GM04504 (cell line): ENCODE results near the gene TMEM212.

Experiments used
- DNase-seq: peaks from one replicate; pipeline ENCODE4 v3.0.0-alpha.2; 2012; ENCODE audit warnings: low read depth

Gene TMEM212

DNA sequence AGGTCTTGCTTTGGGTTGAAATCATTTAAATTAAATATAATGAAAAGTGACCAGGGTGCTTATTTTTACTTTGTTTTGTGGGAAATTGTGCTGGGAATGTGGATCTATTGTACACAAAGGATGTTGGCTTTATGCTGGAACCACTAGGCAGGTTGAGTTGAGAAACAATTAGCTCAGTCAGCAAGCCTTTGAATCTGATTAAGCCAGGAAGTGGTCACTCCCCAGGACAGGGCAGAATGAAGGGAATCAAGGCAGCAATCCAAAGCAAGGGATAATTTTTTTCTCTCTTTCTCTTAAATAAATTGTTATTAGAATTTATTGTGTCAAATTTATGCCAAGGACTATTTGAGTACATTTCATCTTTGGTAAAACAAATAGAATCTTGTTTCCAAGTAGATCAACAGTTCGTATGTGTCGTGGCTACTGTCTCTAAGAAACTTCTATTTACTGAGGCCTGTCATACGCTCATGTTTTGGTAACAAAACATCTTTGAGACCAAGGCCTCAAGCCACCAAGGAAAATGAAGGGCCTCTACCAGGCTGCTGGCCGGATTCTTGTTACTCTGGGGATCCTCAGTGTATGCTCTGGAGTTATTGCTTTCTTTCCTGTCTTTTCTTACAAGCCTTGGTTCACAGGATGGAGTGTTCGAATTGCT lies at the start of gene TMEM212:
Gene TMEM212 (plus strand): TSS at position 486 of the 655 bp plus-strand sequence. CDS start 35 bp downstream, at position 521.
- DNase-seq, result no peak

DNA sequence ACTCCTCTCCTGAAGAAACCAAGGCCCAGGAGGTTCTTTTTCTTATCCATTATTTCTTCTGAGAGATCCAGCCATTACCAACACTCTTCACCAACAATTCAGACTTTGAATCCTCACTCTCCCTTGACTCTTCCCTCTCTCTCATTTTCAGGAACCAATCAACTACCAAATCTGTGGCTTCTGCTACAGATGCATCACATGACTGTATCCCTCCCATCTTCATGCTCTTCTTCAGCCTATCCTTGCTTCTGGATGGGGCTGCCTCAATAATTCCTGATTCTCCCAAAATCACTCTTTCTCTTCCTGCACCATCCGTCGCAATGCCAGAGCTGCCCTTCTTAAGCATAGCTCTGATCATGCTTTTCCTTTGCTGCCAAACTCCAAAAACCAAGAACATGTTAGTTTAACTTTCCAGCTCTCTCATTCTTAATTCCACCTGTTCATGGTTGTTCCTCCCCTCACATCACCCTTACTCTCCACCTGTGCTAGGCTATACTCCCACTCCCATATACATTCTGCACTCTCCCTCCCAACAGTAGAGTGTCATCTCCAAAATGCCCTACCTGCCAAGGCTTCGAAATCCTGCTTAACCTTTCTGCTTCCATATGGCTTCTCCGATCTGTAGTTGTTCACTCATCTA lies 46.4 kb upstream of the TMEM212 start:
- DNase-seq, result no peak

DNA sequence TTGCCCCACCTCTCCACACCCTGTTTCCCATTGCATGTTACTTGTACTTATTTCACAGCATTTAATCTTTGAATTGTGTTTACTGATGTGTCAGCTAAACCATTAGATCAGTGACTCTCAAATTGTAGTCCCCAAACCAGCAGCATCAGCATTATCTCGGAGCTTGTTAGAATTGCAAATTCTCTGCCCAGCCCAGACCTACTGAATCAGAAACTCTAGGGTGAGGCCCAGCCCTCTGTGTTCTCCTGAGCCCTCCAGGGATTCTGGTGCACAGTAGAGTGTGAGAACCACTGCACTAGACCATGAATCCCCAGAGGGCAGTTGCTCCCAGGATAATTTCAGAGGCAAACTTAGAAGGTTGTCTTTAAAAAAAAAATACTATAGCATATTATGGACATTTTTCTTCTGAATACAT lies 45.9 kb upstream of the TMEM212 start:
- no peak for DNase-seq

DNA sequence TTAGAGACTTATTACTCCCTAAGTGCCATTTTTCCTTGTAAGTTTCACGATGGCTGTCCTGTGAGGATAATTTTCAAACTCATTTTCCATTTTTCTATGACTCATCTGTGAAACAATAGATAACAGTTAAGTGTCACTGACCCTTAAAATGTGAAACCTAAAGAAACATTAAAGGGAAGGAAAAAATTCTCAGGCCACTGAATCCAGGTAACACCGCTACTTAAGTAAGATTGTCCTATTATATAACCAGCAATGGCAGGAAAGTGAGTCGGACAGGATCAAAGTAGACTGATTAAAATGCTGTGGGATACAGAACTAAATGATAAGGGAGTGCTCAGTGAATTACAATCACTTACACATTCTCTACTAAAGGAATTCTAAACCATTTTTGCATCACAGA lies 45.3 kb upstream of the TMEM212 start:
- DNase-seq, result no peak

DNA sequence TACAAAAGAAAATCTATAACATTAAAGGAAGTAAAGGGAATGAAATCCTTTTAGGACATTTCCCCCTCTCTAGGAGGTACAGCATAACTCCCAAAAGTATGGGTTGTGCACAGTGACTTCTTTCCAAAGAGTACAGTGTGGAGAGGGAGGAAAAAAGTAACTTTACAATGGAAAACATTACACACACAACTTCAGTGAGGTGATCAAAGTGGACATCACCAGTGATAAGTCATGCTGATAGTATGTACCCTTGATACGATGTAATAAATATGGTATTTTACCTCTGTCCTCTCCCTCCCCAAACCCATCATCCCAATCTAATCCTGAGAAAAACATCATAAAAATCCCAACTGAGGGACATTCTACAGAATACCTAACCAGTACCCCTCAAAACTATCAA lies 43.6 kb upstream of the TMEM212 start:
- no peak for DNase-seq

DNA sequence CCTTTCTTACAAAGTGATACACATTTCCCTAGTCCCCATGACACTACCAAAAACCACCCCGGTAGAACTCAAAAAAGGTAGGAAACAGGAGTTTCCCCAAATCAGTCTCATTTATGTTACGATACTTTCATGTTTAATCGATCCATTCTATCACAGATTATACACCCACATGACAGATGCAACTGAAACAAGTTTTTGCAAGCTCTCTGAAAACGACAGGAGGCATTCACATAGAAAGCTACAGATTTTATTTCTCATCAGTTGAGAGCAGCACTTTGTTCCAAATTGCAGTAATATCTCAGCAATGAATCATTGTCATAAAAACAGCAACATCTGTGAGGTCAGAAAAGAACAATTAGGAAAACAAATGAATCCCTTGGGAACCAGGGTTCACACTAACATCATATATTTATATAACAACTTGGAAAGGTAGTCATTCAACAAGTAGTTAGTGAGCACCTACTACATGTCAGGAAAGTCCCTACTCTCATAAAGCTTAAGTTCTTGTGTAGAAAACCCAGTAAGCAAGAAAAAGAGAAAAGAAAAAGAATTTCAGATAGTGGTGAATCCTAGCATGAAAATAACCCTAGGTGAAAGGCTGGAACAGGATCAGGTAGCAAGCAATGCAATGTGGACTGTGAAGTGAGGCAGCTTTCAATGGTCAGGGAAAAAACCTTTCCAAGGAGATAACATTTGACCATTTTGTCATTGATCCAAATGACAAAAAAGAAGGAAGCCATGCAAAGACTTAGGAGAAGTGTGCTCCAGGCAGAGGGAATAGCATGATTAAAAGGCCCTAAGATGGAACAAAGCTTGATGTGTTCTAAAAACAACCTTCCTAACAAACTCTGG lies 41.2 kb upstream of the TMEM212 start:
- peak; percentile 86 for DNase-seq

DNA sequence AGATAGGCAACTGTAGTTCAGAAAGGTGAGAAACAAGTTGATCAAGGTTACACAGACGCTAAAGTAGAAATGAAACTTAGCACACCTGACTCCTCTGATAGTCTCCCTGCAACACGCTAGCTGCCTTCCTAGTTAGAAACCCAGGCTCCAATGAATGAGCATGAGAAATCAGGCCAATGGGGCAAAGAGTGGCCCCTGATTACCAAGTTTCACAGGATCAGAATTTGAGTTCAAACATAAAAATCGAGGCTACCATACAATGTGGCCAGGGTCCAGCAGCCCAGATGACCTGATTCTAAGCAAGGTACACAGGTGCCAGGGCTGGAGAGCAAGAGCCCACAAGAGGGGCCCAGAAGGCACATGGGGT lies 40.6 kb upstream of the TMEM212 start:
- DNase-seq, result no peak

DNA sequence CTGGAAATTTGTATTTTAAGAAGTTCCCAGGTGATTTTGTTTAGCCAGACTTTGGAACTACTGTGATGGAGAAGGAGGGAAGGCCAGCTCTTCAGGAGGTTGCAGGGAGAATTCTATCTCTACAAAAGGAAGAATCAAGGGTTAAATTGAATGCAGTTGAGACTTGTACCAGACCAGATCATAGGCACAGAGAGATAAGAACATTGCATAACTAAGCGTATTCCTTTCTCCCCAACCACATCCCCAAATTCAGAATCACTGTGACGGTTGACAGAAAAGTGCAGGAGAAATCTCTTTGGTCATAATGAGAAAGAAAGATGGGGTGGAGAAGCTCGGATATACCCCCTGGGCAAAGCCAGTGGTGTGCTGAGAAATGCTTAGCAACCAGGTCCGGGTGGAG lies 40.1 kb upstream of the TMEM212 start:
- no peak for DNase-seq

DNA sequence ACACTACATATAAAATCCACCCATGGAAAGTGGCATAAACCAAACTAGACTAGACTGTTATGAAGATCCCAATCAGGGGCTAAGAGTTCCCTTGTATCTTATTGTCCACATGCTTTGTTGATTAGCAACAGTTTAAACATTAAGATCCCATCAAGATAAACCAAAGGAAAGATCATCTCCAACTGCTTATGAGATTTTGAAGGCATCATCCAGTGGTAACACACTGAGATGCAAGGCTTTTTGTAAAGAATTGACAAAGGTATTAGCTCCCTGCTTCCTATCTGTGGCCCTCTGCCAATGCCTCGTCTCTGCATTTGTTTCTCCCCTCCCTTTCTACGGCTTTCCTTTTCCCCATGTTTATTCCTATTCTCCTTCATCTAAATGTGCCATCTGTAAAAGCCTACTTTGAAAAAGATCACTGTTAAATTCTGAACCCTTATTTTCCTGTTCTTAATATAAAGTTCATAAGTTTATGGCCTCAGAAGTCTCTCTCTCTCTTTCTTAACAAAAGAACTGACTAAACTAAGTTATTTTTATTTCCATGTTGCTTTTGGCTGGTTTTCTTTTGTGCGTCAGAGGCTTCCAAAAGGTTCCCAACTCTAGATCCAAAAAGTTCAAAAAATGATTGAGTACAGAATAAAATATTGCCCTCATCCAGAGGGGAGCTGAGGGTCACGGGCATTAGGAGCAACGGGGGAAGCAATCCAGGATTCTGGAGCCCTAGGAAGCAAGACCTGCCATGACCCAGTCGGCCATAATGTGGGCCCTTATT lies 38.3 kb upstream of the TMEM212 start:
- DNase-seq, result no peak

DNA sequence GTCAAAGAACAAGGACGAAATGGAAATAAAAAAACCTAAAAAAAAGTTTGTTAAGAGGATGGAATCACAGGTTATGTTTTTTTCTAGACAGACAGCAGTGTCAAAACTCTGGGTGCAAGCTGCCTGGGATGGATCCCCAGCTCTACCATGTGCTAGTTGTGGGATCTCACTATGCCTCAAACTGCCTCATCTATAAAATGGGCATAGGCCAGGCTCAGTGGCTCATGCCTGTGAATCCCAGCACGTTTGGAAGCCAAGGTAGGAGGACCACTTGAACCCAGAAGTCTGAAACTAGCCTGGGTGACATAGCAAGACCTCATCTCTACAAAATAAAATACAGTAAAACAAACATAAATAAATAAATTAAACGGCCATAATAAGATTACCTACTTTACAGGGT lies 37.5 kb upstream of the TMEM212 start:
- no peak for DNase-seq

DNA sequence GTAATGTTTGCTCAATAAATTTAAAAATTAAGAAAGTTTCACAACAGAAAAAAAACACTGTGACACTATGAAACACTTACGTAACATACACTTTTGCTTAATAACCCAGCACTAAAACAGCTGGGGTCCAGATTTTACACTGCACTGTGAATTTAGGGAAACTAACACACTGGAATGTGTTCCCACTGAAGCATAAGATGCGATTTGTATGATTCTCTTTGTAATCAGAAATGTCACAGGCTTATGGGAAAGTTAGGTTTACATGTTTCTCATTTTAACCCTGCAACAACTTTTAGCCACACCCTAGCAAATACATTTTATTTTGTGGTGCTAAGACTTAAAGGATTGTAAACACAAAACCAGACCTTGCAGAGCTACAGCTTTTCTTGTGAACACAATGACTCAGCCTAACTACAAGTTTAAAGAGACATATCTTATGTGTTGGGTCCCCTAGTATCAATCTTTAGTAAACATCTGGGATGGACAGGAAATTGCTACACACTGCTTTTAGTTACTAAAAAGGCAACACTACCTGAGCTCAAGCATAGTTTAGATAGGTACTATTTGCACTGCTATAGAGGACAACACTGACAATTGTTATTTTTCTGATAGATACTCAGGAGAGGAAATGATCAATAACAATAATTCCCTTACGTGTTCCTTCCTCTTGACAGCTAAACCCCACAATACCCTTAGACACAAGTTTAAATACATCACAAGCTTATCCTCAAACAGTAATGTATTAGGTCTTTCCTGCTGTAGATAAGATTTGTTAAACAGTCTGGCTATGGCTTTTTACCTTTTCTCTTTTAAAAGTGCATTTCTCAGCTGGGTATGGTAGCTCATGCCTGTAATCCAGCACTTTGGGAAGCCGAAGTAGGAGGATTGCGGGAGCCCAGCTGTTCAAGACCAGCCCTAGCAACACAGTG lies 36.7 kb upstream of the TMEM212 start:
- DNase-seq, result peak; percentile 82

DNA sequence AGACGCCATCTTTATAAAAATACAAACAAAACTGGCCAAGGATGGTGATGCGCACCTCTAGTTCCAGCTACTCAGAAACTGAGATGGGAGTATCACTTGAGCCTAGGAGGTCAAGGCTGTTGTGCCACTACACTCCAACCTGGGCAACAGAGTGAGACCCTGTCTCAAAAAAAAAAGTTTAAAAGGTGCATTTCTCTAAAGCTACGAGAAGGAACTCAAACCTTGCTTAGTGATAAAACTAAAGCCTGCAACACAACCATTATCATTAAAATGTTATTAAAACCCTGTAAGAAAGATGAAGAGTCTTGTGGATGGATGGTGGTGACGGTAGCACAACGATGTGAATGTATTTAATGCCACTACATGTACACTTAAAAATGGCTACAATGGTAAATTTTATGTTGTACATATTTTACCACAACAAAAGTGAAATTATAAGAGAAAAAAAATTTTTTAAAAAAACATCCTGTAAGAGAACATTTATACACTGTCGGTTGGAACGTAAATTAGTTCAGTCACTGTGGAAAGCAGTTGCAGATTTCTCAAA lies 35.9 kb upstream of the TMEM212 start:
- DNase-seq, result no peak

DNA sequence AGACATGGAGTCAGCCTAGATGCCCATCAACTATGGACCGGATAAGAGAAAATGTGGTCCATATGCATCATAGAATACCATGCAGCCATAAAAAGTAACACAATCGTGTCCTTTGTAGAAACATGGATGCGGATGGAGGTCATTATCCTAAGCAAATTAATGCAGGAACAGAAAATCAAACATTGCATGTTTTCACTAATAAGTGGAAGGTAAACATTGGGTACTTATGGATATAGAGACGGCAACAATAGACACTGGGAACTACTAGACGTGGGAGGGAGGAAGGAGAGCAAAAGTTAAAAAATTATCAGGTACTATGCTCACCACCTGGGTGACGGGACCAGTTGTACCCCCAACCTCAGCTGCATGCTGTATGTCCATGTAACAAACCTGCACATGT lies 35.3 kb upstream of the TMEM212 start:
- no peak for DNase-seq

DNA sequence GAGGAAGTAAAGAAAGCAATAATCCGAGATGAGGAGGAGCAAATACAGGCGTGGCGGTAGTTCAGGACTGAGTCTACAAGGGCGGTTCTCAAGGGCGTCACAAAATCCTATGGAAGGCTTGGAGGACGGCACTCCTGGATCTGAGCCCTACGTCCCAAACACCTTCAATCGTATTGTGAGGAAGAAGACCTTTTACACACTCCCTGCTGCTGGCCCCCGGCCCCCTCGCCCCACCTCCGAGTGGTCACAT lies 33.6 kb upstream of the TMEM212 start:
- DNase-seq, result no peak

DNA sequence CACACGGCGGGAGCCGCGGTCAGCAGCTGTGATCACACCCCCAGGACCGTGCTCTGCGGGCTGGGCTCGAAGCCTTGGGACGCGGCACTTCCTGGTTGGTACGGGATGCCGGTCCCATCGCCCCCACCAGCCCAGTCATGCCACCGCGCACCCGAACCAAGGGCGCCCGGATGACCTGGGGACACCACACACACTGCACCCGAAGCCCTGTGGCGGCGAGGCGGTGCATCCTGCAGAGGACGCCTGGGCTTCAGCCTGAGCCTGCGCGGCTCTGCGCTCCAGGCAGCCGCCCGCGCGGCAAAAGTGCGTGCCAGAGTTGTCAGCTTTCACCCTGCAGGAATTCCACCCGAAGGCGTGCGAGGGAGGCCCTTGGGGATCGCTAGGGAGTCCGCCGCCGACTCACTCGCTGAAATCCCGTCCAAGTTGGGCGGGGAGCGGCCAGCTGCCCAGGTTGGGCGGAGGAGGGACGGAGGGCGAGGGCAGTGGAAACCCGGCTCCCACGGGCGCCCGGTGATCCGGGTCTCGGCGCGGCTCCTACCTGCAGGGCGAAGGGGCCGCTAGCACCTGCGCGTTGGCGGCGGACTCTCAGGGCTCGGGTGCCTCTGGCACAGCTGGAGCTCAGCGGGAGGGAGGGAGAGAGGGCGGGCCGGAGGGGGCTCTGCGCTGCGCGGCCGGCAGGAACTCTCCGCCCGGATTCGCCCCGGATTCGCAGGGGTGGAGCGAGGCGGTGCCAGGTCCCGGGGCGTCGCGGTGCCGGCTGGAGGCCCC lies 33.1 kb upstream of the TMEM212 start, which contains the start of gene PLD1:
Gene PLD1 (minus strand): TSS at position 623 of the 768 bp plus-strand sequence. CDS start 72,432 bp downstream, outside the sequence.
- DNase-seq, result peak; percentile 95

DNA sequence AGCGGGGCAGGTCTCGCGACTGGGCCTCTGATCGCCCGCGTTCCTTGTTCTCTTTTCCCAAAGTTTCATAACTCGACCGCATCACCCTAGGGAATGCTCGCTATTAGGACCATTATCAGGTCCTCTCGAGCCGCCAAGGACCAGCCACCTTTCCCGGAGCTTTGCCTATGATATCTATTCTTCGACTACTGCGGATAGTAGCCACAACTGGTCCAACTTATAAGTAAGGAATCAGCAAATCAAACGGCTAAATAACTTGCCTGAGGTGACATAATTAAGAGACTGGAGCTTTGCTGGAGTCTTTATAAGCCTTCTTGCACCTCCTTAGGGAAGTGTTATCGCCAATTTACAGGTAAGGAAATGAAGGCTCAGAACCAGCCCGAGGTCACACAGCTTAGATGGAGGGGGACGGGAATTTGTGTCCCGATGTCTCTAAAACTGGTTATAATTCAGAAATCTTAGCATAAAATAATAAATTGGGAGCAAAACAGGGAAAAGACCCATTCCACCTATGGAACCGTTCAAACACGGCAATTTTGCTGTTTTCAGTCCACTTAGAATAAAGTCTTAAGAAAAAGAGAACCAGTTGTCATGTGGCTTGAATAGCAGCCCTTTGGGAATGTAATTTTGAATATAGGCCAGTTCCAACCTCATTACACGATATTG lies 32.4 kb upstream of the TMEM212 start:
- DNase-seq, result no peak

DNA sequence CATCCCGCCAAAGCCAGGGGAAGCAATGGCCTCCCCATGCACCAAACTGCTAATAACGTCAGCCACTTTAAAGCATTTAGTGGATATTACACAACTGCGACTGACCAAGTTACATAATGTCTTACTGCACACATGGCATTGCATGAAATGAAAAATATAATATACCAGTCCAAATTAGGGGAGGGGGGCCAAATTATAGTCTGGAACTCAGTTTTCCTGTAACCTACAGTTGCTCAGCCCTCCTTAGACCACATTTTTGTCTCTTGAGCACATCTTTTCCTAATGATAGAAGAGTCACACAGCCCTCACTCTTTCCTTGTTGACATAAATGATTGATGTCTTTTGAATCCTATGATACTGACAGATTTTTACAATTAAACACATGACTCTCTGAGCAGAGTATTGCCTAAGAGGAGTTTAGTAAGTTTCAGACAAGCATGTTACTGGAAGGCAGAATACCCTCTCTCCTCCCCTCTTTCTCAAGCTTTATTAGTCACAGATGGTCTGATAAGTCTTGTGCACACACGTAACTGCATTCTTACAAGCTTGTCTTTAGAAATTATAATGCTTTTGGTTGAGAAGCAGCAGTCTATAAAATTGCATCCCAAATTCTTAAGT lies 31.7 kb upstream of the TMEM212 start:
- peak; percentile 97 for DNase-seq

DNA sequence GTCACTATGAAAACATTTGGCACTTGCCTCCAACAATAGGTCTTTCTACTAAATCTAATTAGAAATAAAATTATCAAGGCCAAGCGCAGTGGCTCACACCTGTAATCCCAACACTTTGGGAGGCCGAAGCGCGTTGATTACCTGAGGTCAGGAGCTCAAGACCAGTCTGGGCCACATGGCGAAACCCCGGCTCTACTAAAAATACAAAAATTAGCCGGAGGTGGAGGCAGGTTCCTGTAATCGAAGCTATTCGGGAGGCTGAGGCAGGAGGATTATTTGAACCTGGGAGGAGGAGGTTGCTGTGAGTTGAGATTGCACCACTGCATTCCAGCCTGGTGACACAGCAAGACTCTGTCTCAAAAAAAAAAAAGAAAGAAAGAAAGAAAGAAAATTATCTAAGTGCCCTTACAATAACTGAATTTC lies 31.2 kb upstream of the TMEM212 start:
- no peak for DNase-seq

DNA sequence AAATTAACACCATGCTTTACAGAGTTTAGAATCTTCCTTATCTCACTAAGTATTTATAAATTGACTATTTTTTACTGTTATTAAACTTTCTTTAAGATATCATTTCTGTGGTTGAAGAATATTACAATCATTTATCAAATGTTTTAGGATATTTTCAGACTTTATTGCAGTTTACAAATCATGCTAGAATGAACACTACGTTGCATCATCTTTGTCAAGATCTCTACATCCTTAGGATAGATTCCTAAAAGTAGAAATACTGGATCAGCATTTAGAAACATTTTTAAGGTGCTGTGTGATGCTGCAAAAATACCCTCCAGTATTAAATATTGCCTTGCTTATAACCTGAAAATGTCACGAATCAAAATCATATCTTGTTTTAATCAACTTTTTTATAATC lies 30.3 kb upstream of the TMEM212 start:
- DNase-seq, result no peak
